22Rv1 (cell line): ENCODE measurements around the gene ANGEL1.

Source experiments
- H3K27ac ChIP-seq: fragments of 450-650 bp; 2 replicates; pipeline ENCODE4 v1.5.1; 2017
- ZFX ChIP-seq: fragments of 450-650 bp; IDR thresholded peaks from 2 replicates; pipeline ENCODE4 v1.6.1; 2017; ENCODE audit warnings: antibody characterized with exemption, borderline replicate concordance
- TF ChIP-seq, protein P1 (sequence below): fragments of 450-650 bp; IDR thresholded peaks from 2 replicates; pipeline ENCODE4 v1.5.1; 2017; ENCODE audit warnings: mild to moderate bottlenecking

The ANGEL1 gene

DNA sequence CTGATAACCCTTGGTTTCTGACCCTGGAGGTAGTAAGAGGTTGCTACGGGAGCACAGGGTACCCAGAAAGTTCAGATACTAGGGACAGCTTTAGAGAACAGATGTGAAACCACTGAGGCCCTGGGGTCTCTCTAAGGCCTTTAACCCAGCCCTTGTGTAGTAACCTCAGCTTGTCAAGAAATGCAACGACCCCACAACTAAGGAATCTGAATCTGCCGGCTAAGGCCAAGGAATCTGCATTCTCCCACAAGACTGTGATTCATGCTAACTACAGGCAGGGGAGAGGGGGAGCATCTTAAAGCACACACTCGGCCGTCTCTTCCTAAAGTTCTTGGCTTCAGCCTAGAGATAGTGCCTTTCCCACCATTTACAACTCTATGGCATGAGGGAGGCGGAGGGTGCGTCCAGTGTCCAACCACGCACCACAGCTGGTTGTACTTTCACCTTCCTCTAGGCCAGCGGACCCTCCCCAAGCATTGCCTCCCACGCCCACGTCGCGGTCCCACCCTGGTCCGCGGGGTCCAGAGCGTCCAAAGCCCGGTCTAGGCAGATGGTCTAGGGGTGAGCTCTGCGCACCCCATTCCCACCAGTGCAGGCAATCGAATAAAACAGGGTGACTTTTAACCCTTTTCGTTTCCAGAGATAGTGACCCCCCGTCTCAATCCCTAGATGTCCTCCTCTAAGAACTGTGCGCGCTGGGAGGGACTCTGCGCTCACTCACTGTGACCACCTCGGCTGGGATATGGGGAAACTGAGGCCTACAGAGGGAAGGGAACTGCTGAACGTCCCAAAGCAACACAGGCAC lies 52.1 kb downstream of the ANGEL1 start:
- H3K27ac ChIP-seq, result no peak overlapping the region
- TF ChIP-seq, protein P1, sequence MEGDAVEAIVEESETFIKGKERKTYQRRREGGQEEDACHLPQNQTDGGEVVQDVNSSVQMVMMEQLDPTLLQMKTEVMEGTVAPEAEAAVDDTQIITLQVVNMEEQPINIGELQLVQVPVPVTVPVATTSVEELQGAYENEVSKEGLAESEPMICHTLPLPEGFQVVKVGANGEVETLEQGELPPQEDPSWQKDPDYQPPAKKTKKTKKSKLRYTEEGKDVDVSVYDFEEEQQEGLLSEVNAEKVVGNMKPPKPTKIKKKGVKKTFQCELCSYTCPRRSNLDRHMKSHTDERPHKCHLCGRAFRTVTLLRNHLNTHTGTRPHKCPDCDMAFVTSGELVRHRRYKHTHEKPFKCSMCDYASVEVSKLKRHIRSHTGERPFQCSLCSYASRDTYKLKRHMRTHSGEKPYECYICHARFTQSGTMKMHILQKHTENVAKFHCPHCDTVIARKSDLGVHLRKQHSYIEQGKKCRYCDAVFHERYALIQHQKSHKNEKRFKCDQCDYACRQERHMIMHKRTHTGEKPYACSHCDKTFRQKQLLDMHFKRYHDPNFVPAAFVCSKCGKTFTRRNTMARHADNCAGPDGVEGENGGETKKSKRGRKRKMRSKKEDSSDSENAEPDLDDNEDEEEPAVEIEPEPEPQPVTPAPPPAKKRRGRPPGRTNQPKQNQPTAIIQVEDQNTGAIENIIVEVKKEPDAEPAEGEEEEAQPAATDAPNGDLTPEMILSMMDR, result no peak
- TF ChIP-seq ZFX, result no peak

DNA sequence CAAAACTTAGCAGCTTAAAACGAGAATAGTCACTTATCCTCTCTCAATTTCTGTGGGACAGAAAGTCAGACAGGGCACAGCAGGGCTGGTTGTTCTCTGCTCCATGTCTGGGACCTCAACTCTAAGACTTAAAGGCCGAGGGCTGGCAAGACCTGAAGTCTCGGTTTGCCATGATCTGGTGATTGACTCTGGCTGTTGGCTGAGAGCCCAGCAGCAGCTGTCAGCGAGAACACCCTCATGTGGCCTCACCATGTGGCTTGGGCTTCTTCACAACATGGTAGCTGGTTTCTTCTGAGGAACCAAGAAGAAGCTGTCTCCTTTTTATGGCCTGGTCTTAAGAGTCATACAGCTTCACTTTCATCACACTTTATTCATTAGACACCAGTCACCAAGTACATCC lies 53.1 kb downstream of the ANGEL1 start:
- no peak overlapping the region for H3K27ac ChIP-seq
- TF ChIP-seq ZFX, result no peak
- TF ChIP-seq, protein P1, result no peak

DNA sequence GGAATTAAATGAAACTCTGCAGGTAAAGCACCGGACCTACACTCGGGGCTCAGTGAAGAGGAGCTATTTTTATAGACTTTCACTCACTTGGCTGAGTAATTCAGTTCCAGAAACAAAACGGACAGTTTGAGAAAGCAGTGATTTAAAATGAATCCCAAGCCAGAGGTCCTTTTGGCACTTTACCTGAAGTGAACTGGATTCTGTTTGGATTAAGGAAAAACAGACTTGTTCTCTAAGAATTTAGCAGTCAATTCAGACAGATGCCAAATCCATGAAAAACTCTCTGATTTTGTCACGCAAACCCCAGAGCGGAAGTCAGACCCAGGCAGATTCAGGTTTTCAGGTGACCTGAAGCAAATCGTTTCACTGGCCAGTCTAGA lies 56.3 kb downstream of the ANGEL1 start:
- H3K27ac ChIP-seq, result no peak overlapping the region
- TF ChIP-seq, protein P1, result no peak
- no peak for TF ChIP-seq ZFX

DNA sequence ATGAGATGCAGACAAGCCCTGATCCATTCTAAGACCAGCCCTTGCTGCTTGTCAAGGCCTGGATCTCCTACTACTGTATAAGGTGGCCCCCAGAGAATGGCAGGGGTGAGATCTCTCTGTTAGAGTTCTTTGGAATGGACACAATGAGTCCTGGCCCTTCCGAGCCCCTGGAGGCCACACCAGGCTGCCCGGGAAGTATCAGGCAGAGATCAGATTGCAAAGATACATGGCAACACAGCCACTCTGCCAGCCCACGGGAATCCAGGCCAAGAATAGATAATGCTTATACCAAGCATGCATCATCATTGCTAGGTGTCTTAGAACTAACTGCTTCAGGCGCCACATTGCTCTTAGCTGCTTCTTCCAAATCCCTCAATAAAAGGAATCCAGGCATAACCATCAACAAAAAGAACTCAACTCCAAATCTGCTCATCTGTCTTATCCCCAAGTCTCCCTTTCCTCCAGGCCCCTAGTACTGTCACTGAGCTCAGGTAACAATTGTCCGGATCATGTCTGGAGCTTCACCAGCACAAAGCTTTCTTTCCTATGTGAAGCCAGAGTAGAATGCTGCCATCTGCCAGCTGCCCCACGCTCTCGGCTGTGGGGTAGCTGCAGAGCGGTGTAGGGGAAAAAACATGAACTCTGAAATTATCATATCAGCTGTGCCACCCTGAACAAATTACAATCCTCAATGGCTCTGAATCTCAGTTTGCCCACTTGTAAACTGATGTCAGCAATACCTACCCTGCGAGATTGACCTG lies 56.9 kb downstream of the ANGEL1 start:
- TF ChIP-seq ZFX, result no peak
- TF ChIP-seq, protein P1, result no peak
- no peak overlapping the region for H3K27ac ChIP-seq

DNA sequence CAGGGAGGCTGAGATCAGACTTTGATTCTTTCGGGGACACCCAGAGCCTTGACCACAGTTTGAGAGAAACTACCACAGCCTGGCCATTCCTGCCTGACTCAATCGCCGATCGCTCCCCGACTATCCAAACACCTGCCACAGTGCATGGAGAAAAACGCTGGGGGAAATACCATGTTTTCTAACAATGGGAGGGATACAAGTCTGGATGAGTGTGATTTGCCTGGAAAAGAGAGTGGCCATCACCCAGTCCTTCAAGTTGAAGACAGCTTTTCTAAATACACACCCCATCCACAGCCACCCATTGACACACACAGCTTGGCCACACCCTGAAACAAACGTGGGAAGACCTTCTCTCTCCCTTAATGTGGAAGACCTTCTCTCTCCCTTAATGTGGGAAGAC lies 58.1 kb downstream of the ANGEL1 start:
- no peak overlapping the region for H3K27ac ChIP-seq
- TF ChIP-seq, protein P1, result no peak
- no peak for TF ChIP-seq ZFX

DNA sequence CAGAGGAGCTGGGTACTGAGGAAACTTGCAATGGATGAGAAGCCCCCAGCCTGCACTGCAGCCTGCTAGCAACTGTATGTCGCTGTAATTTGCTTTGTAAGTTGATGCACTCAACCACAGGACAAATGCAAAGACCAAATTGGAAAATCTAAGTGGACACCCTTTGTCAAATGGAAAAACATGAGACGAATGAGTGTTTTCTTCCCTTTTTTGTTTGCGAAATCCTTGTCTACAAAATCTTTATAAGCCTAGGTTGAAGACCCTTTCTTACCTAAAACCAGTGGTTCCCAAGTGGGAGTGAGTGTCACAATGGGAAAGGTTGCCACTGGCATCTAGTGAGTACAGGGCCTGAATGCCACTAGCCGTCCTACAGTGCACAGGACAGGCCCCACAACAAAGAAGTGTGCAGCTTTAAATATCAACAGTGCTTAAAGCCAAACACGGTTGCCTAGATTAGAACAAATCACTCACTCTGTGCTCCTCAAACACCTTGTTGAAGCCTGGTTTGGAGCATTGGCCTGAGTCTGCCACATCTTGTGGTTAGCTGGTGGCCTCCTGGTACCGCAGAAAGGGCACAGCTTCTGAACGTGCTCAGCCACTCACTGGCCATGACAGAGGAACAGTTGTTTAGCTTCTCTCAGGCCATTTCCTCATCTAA lies 59.0 kb downstream of the ANGEL1 start:
- no peak overlapping the region for H3K27ac ChIP-seq
- TF ChIP-seq, protein P1, result no peak
- TF ChIP-seq ZFX, result no peak

DNA sequence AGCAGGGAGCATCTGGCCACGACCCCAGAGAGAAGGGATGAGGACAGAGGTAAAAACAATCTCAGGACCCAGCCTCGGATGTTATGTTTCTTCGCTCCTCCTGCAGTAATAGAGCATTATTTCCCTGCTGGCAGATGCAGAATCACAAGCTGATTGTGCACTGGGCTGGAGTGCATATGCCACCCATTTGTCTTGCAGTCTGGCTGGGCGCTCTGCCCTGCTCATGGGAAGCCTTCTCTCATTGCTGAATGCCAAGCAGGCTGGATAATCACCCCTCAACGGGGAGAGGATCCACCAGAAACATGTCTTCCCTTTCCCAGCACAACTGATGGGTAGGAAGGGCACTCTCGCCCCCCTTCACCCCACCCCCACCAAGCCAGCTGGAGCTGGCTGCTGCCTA lies 59.9 kb downstream of the ANGEL1 start:
- TF ChIP-seq, protein P1, result no peak
- H3K27ac ChIP-seq, result no peak overlapping the region
